Body of pancreas (tissue), 4 donors: ENCODE measurements around the gene SORCS1.

Experiments used
- POLR2A ChIP-seq, 3 donors: fragments of 450-650 bp; IDR thresholded peaks; one replicate each; pipeline ENCODE4 v1.6.1; 2016; ENCODE audit warnings: antibody characterized with exemption in 3 of 3, mild to moderate bottlenecking in 2 of 3
- TF ChIP-seq, protein P1 (sequence below), 7 experiments: fragments of 450-650 bp in 4 of 7; fragments of 200-600 bp in 3 of 7; sonication (generic) in 3 of 7; IDR thresholded peaks; one replicate each; pipeline ENCODE4 v1.5.1; 2016 to 2019; ENCODE audit warnings: antibody characterized with exemption in 7 of 7

DNA sequence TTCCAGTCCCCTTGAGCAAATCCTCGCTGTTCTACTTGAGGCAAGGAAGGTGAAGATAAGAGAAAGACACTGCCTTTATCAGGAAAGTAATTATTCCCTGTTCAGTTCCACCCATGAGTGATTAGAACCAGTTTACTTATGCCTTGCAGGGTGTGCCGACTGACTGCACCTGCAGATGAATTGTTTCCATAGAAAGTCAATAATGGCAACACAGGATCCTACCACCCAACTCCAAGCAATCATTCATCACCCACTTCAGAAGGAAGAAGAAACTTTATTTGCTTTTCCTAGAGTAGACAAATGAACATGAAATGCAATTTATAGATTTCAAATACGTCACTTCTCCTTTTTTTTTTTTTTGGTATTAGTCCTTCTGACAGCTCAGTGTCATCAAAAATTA, 383.9 kb downstream of the SORCS1 start:
- TF ChIP-seq POLR2A (IDR thresholded peaks at IDR 0.05) = no peak
- TF ChIP-seq, protein P1, sequence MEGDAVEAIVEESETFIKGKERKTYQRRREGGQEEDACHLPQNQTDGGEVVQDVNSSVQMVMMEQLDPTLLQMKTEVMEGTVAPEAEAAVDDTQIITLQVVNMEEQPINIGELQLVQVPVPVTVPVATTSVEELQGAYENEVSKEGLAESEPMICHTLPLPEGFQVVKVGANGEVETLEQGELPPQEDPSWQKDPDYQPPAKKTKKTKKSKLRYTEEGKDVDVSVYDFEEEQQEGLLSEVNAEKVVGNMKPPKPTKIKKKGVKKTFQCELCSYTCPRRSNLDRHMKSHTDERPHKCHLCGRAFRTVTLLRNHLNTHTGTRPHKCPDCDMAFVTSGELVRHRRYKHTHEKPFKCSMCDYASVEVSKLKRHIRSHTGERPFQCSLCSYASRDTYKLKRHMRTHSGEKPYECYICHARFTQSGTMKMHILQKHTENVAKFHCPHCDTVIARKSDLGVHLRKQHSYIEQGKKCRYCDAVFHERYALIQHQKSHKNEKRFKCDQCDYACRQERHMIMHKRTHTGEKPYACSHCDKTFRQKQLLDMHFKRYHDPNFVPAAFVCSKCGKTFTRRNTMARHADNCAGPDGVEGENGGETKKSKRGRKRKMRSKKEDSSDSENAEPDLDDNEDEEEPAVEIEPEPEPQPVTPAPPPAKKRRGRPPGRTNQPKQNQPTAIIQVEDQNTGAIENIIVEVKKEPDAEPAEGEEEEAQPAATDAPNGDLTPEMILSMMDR (IDR thresholded peaks at IDR 0.05) = no peak
